ENCODE results near the gene NOTCH3.

NOTCH3 gene

GRCh38 chr19:15116856-15117255 is 83.9 kb downstream of the NOTCH3 start:
- no peak for TF ChIP-seq CTCF (IDR thresholded peaks at IDR 0.05)
- H3K4me3 ChIP-seq: no peak overlapping the region
- DNase-seq: no peak
- H3K27ac ChIP-seq: peak overlapping the region in 1 of 2 donors; percentile 69
- intact Hi-C loops (cut with DNase I; ENCODE audit: low total_unique reads): no loop called here
- peaks cover 0 to 21% (median 11%) of the 10 kb centered on the region in 4 donors for H3K4me1 ChIP-seq
- no peaks in the 10 kb centered on the region for H3K27me3 ChIP-seq
- peaks cover 51 to 100% (median 86%) of the 10 kb centered on the region in 3 donors for H3K36me3 ChIP-seq
- no peaks in the 10 kb centered on the region for H3K9me3 ChIP-seq

- no peak overlapping the region for H3K4me3 ChIP-seq
- peaks cover 49 to 100% (median 89%) of the 10 kb centered on the region in 3 donors for H3K36me3 ChIP-seq
- no peaks in the 10 kb centered on the region for H3K27me3 ChIP-seq
- peaks cover 0 to 21% (median 11%) of the 10 kb centered on the region in 4 donors for H3K4me1 ChIP-seq
- no peaks in the 10 kb centered on the region for H3K9me3 ChIP-seq
- intact Hi-C loops (cut with DNase I; ENCODE audit: low total_unique reads): no loop called here
- H3K27ac ChIP-seq: peak overlapping the region; percentile 58 to 69
- no peak for DNase-seq
- no peak for TF ChIP-seq CTCF (IDR thresholded peaks at IDR 0.05)
These were observed 84.8 kb downstream of the NOTCH3 start for GRCh38 chr19:15115762-15116615.

DNA sequence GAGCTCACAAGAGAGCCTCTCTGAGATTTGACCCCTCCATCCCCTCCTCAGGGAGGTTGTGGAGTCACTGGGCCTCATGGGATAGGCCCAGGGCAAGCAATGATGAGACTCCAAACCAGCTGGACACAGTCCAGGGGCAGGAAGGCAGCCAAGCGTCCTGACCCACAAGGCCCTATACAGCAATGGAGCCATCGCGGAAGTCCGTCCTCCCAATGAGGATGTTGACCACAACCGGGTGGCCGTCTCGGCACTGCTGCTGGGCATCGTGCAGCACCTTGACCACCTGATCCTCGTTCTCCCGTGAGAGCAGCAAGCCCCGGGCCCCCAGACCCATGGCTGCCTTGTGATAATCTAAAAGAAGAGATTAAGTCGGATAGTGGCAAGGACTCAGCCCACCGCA is 85.7 kb downstream of the NOTCH3 start:
- Histone ChIP-seq H3K9me3 (no peaks in the 10 kb centered on the region), H3K36me3 (peaks cover 56 to 100% (median 89%) of the 10 kb centered on the region in 3 donors), H3K27ac (peak overlapping the region; percentile 58 to 69), H3K27me3 (no peaks in the 10 kb centered on the region), H3K4me3 (no peak overlapping the region), H3K4me1 (peaks cover 0 to 21% (median 11%) of the 10 kb centered on the region in 4 donors)
- intact Hi-C loops (cut with DNase I; ENCODE audit: low total_unique reads): no loop called here
- TF ChIP-seq CTCF (IDR thresholded peaks at IDR 0.05): no peak
- DNase-seq: peak; percentile 67 to 87

- no peak for TF ChIP-seq CTCF (IDR thresholded peaks at IDR 0.05)
- DNase-seq: peak in 1 of 2 donors; percentile 77
- H3K4me3 ChIP-seq: no peak overlapping the region
- H3K27ac ChIP-seq: peak overlapping the region; percentile 58 to 69
- intact Hi-C loops (cut with DNase I; ENCODE audit: low total_unique reads): no loop called here
- H3K36me3 ChIP-seq: peaks cover 55 to 100% (median 87%) of the 10 kb centered on the region in 3 donors
- H3K4me1 ChIP-seq: peaks cover 0 to 21% (median 13%) of the 10 kb centered on the region in 4 donors
- no peaks in the 10 kb centered on the region for H3K9me3 ChIP-seq
- H3K27me3 ChIP-seq: no peaks in the 10 kb centered on the region
These were observed 86.6 kb downstream of the NOTCH3 start for GRCh38 chr19:15114153-15114540.

DNA sequence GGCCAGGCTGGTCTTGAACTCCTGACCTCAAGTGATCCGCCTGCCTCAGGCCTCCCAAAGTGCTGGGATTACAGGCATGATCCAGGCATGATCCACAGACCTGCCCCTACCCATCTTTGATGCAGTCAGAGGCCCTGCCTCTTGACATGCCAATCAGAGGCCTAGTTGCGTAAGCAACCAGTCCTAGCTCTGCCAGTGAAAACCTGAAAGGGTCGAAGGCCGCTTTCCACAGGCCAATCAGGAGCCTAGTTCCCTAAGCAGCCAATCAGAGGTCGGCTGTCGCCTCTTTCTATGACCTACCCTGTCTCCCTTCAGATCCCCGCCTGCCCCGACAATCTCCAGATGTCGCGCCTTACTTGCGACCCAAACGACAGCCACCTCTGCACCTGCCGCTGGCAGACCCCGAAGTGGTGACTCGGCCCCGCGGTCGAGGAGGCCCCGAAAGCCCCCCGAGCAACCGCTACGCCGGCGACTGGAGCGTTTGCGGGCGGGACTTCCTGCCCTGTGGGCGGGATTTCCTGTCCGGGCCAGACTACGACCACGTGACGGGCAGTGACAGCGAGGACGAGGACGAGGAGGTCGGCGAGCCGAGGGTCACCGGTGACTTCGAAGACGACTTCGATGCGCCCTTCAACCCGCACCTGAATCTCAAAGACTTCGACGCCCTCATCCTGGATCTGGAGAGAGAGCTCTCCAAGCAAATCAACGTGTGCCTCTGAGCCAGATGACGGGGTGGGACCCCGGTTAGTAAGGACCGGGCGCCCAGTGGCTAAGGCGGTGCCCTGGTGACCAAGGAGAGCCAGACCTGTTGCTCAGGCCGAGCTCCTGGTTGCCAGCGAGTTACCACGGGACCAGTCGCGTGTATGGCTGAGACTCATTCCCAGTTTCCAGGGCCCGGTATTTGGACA is 87.3 kb downstream of the NOTCH3 start:
- intact Hi-C loops (cut with DNase I; ENCODE audit: low total_unique reads): no loop called here
- Histone ChIP-seq H3K4me3 (no peak overlapping the region), H3K27me3 (no peaks in the 10 kb centered on the region), H3K4me1 (peaks cover 0 to 27% (median 16%) of the 10 kb centered on the region in 4 donors), H3K36me3 (peaks cover 48 to 99% (median 81%) of the 10 kb centered on the region in 3 donors), H3K9me3 (no peaks in the 10 kb centered on the region), H3K27ac (peak overlapping the region; percentile 58 to 69)
- no peak for TF ChIP-seq CTCF (IDR thresholded peaks at IDR 0.05)
- DNase-seq: no peak

Data from tibial artery (tissue), 4 donors.